WTC11 (cell line): Measurements from ENCODE around the gene FBXL13. TPM values are rescaled to one million over a fixed set of nuclear protein-coding genes. Genes with fewer than 3 reads are reported as not detected.
"Not testable (repeated sequence)": the region's sequence is repeated elsewhere in the genome, so short reads cannot be mapped to it uniquely, and the experiment has no call there.

Experiments used
- ATAC-seq: fragments of 200-7000 bp; cut with Tn5 transposase; 2 replicates; pipeline ENCODE4 v1.10.0; 2021; ENCODE audit warnings: mild to moderate bottlenecking, moderate library complexity
- CTCF ChIA-PET: fragments of 300-600 bp; sonication (Branson Sonifier 250); formaldehyde crosslinking; loops from one replicate; lab custom pipeline; 2021; ENCODE audit warnings: antibody characterized with exemption; lab: Charles Lee
- POLR2A ChIA-PET: fragments of 350-600 bp; sonication (Branson Sonifier 250); formaldehyde crosslinking; loops from one replicate; lab custom pipeline; 2021; ENCODE audit warnings: antibody characterized with exemption; lab: Charles Lee
- DNase-seq: peaks from one replicate; pipeline ENCODE4 v3.0.0; 2021; ENCODE audit warnings: low spot score
- H3K27ac Mint-ChIP-seq: 2 replicates; pipeline ENCODE4 v1.8.0; 2021; ENCODE audit warnings: mixed read lengths
- H3K27me3 Mint-ChIP-seq: 2 replicates; pipeline ENCODE4 v1.8.0; 2021; ENCODE audit warnings: low read depth, mild to moderate bottlenecking, moderate library complexity, mixed read lengths
- H3K36me3 Mint-ChIP-seq: 2 replicates; pipeline ENCODE4 v1.8.0; 2021; ENCODE audit warnings: mixed read lengths
- H3K4me1 Mint-ChIP-seq: 2 replicates; pipeline ENCODE4 v1.8.0; 2022; ENCODE audit warnings: mixed read lengths
- H3K4me3 Mint-ChIP-seq: 2 replicates; pipeline ENCODE4 v1.8.0; 2021; ENCODE audit warnings: mild to moderate bottlenecking, moderate library complexity, mixed read lengths
- H3K9me3 Mint-ChIP-seq: 2 replicates; pipeline ENCODE4 v1.8.0; 2021; ENCODE audit warnings: mixed read lengths
- ATF6 ChIP-seq: sonication (generic); formaldehyde crosslinking; IDR thresholded peaks from 2 replicates; pipeline ENCODE4 v1.8.1; 2023; ENCODE audit warnings: mild to moderate bottlenecking, missing genetic modification reagents
- E2F1 ChIP-seq: sonication (generic); formaldehyde crosslinking; IDR thresholded peaks from 2 replicates; pipeline ENCODE4 v1.8.0; 2022; ENCODE audit warnings: mild to moderate bottlenecking, missing genetic modification reagents
- FOXJ3 ChIP-seq: sonication (generic); formaldehyde crosslinking; IDR thresholded peaks from 2 replicates; pipeline ENCODE4 v1.9.0; 2021; ENCODE audit warnings: missing genetic modification reagents, mild to moderate bottlenecking, borderline replicate concordance
- GABPB1 ChIP-seq: sonication (generic); formaldehyde crosslinking; IDR thresholded peaks from 2 replicates; pipeline ENCODE4 v1.8.1; 2023; ENCODE audit warnings: mild to moderate bottlenecking, missing genetic modification reagents
- HMGXB4 ChIP-seq: sonication (generic); formaldehyde crosslinking; IDR thresholded peaks from 2 replicates; pipeline ENCODE4 v1.8.1; 2023; ENCODE audit warnings: mild to moderate bottlenecking, moderate library complexity, missing genetic modification reagents
- KAT7 ChIP-seq: sonication (generic); formaldehyde crosslinking; IDR thresholded peaks from 2 replicates; pipeline ENCODE4 v1.8.1; 2023; ENCODE audit warnings: missing genetic modification reagents, mild to moderate bottlenecking, borderline replicate concordance
- MLX ChIP-seq: sonication (generic); formaldehyde crosslinking; IDR thresholded peaks from 2 replicates; pipeline ENCODE4 v1.8.1; 2023; ENCODE audit warnings: mild to moderate bottlenecking, missing genetic modification reagents, moderate library complexity
- MXD4 ChIP-seq: fragments of 250-450 bp; sonication (Bioruptor Pico); IDR thresholded peaks from 2 replicates; pipeline ENCODE4 v1.8.0; 2021; ENCODE audit warnings: mild to moderate bottlenecking, moderate library complexity, borderline replicate concordance
- NFYB ChIP-seq: sonication (generic); formaldehyde crosslinking; conservative IDR thresholded peaks from 2 replicates; pipeline ENCODE4 v1.8.0; 2022; ENCODE audit warnings: low read depth, missing genetic modification reagents
- PRRX2 ChIP-seq: fragments of 250-450 bp; sonication (Bioruptor Pico); IDR thresholded peaks from 2 replicates; pipeline ENCODE4 v1.8.0; 2021; ENCODE audit warnings: mild to moderate bottlenecking
- RELA ChIP-seq: sonication (generic); formaldehyde crosslinking; IDR thresholded peaks from 2 replicates; pipeline ENCODE4 v1.8.1; 2022; ENCODE audit warnings: missing genetic modification reagents, mild to moderate bottlenecking, borderline replicate concordance
- ZBTB43 ChIP-seq: sonication (generic); formaldehyde crosslinking; IDR thresholded peaks from 2 replicates; pipeline ENCODE4 v1.8.1; 2023; ENCODE audit warnings: mild to moderate bottlenecking, missing genetic modification reagents
- ZNF425 ChIP-seq: fragments of 250-450 bp; sonication (Bioruptor Pico); conservative IDR thresholded peaks from 2 replicates; pipeline ENCODE4 v1.9.0; 2021; ENCODE audit warnings: mild to moderate bottlenecking
- ZSCAN18 ChIP-seq: fragments of 250-450 bp; sonication (Bioruptor Pico); IDR thresholded peaks from 2 replicates; pipeline ENCODE4 v2.1.2; 2022; ENCODE audit warnings: mild to moderate bottlenecking, moderate library complexity
- total RNA-seq: library from RNA; stranded (reverse); gene quantifications from 3 replicates; pipeline ENCODE4 v1.2.3, GENCODE V29; 2021

The FBXL13 gene
- total RNA-seq, 1 experiment from 2014 or later: 1.7 TPM

GRCh38 chr7:103058122-103058521 is 16.5 kb downstream of the FBXL13 start (continued):
- TF ChIP-seq ZNF425 (CRISPR knock-in tag) (no peak), HMGXB4 (CRISPR knock-in tag) (no peak), PRRX2 (CRISPR knock-in tag) (no peak)

GRCh38 chr7:103056006-103056405 is 18.6 kb downstream of the FBXL13 start:
- ATAC-seq, H3K4me3 Mint-ChIP-seq, POLR2A ChIA-PET, CTCF ChIA-PET, H3K4me1 Mint-ChIP-seq, H3K27me3 Mint-ChIP-seq, DNase-seq, H3K27ac Mint-ChIP-seq: not testable (repeated sequence)
- peaks cover 14% of the 10 kb centered on the region for H3K9me3 Mint-ChIP-seq
- peaks cover 19% of the 10 kb centered on the region for H3K36me3 Mint-ChIP-seq

- no peak for TF ChIP-seq FOXJ3 (CRISPR knock-in tag)
- TF ChIP-seq RELA (CRISPR knock-in tag): no peak
- no peak for TF ChIP-seq MLX (CRISPR knock-in tag)
- H3K27me3 Mint-ChIP-seq: peaks cover 5% of the 10 kb centered on the region; the same call in 1 of the 2 replicates
- ChIA-PET POLR2A (no interaction called here), CTCF (interaction anchor here (1.0 kb wide), 1 partner anchor 293 kb away, joined by 5 read pairs; no protein-coding TSS in a partner anchor)
- no peak overlapping the region for H3K4me3 Mint-ChIP-seq
- DNase-seq (no peak), ATAC-seq (no peak)
- H3K4me1 Mint-ChIP-seq: no peaks in the 10 kb centered on the region
- H3K9me3 Mint-ChIP-seq: peaks cover 56% of the 10 kb centered on the region
- peaks cover 59% of the 10 kb centered on the region for H3K36me3 Mint-ChIP-seq
- H3K27ac Mint-ChIP-seq: no peak overlapping the region
Measured at GRCh38 chr7:103051519-103051918, 23.1 kb downstream of the FBXL13 start.

GRCh38 chr7:103048833-103049232 is 25.8 kb downstream of the FBXL13 start:
- peaks cover 5% of the 10 kb centered on the region; the same call in 1 of the 2 replicates for H3K27me3 Mint-ChIP-seq
- no peak overlapping the region for H3K27ac Mint-ChIP-seq
- no peak overlapping the region for H3K4me3 Mint-ChIP-seq
- POLR2A ChIA-PET: no interaction called here
- no peak for DNase-seq
- H3K36me3 Mint-ChIP-seq: peaks cover 75% of the 10 kb centered on the region
- CTCF ChIA-PET: no interaction called here
- no peaks in the 10 kb centered on the region for H3K4me1 Mint-ChIP-seq
- ATAC-seq: no peak
- H3K9me3 Mint-ChIP-seq: peaks cover 77% of the 10 kb centered on the region
- no peak for TF ChIP-seq E2F1 (CRISPR knock-in tag)
- TF ChIP-seq GABPB1 (CRISPR knock-in tag): no peak
- TF ChIP-seq ZNF425 (CRISPR knock-in tag): no peak
- TF ChIP-seq NFYB: no peak
- TF ChIP-seq KAT7 (CRISPR knock-in tag): no peak
- TF ChIP-seq ZBTB43: no peak
- TF ChIP-seq RELA (CRISPR knock-in tag): no peak
- TF ChIP-seq MXD4 (CRISPR knock-in tag): no peak
- TF ChIP-seq ATF6 (CRISPR knock-in tag): no peak
- no peak for TF ChIP-seq ZSCAN18 (CRISPR knock-in tag)
